C4-2B (cell line): ENCODE results near the gene GIPR.

Experiments
- ZFX ChIP-seq: fragments of 450-650 bp; IDR thresholded peaks from 2 replicates; pipeline ENCODE4 v1.6.1; 2017
- TF ChIP-seq, protein P1 (sequence below): fragments of 450-650 bp; conservative IDR thresholded peaks from 2 replicates; pipeline ENCODE4 v1.5.1; 2017; ENCODE audit warnings: mild to moderate bottlenecking

DNA sequence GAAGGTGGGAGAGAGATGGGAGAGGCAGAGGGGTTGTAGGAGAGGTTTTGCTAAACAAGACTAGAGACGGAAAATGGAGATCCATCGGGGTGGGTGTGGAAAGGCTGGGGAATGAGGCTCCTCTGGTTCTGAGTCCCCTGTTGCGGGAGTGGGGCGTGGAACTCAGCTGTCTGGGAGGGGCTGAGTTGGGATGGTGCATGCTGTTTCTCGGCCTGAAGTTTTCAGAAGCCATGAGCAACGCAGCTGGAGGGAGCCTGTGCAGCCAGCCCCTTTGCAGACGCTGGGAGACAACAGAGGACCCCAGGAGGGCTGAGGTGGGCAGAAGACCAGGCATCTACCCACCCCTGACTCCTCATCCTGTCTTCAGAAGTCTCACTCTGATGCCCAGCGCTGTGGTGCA is 7.4 kb upstream of the GIPR start:
- TF ChIP-seq, protein P1, sequence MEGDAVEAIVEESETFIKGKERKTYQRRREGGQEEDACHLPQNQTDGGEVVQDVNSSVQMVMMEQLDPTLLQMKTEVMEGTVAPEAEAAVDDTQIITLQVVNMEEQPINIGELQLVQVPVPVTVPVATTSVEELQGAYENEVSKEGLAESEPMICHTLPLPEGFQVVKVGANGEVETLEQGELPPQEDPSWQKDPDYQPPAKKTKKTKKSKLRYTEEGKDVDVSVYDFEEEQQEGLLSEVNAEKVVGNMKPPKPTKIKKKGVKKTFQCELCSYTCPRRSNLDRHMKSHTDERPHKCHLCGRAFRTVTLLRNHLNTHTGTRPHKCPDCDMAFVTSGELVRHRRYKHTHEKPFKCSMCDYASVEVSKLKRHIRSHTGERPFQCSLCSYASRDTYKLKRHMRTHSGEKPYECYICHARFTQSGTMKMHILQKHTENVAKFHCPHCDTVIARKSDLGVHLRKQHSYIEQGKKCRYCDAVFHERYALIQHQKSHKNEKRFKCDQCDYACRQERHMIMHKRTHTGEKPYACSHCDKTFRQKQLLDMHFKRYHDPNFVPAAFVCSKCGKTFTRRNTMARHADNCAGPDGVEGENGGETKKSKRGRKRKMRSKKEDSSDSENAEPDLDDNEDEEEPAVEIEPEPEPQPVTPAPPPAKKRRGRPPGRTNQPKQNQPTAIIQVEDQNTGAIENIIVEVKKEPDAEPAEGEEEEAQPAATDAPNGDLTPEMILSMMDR = no peak
- no peak for TF ChIP-seq ZFX
